ENCODE measurements around the gene KCTD7. TPM values are rescaled to one million over a fixed set of nuclear protein-coding genes. Genes with fewer than 3 reads are reported as not detected.

The KCTD7 gene
- total and polyA plus RNA-seq, 9 donors = 13.4 to 28.5 (median 22.0) TPM

DNA sequence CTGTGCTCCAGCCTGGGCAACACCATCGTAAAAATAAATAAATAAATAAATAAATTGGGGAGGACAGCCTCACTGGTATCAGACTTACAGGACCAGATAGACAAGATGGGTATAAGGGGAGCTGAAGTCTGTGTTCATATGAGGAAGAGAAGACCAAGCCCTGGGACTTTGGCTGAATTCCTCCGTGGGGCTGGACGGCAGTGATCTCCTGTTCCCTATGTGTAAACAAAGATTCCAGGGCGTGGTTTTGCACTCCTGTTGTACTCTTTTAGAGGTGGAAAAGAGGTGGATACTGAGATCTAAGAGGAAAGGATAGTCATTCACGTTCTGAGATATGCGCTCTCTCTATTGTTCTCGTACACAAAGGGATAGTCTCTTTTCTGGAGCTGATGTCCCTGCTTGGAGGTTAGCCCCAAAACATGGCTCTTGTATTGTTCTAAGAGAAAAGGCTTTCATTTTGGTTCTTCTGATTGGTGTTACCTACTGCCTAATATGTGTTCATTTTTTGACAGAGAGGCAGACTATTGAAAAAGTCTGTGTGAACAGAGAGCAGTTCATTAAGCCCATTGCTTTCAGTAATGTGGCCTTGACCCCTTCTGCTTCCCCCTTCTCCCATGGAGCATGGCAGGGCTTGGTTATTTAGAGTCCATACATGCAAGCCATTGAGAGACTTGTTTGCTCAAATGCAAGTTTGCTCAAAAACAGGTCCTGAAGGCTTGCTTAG is 12.3 kb downstream of the KCTD7 start:
- H3K9me3 ChIP-seq = no peaks in the 10 kb centered on the region
- H3K27ac ChIP-seq = no peak overlapping the region
- H3K4me1 ChIP-seq (ENCODE audit: insufficient read depth) = no peaks in the 10 kb centered on the region
- H3K4me3 ChIP-seq = no peak overlapping the region
- H3K27me3 ChIP-seq = no peaks in the 10 kb centered on the region
- TF ChIP-seq, protein P1, sequence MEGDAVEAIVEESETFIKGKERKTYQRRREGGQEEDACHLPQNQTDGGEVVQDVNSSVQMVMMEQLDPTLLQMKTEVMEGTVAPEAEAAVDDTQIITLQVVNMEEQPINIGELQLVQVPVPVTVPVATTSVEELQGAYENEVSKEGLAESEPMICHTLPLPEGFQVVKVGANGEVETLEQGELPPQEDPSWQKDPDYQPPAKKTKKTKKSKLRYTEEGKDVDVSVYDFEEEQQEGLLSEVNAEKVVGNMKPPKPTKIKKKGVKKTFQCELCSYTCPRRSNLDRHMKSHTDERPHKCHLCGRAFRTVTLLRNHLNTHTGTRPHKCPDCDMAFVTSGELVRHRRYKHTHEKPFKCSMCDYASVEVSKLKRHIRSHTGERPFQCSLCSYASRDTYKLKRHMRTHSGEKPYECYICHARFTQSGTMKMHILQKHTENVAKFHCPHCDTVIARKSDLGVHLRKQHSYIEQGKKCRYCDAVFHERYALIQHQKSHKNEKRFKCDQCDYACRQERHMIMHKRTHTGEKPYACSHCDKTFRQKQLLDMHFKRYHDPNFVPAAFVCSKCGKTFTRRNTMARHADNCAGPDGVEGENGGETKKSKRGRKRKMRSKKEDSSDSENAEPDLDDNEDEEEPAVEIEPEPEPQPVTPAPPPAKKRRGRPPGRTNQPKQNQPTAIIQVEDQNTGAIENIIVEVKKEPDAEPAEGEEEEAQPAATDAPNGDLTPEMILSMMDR (IDR thresholded peaks at IDR 0.05) = no peak
- no peak for TF ChIP-seq POLR2A (IDR thresholded peaks at IDR 0.05)
- 85 to 87% (median 86%) methylated on average over 7 of the region's 7 CpGs for WGBS, 3 donors
- DNase-seq = no peak
- intact Hi-C loops (cut with DNase I) = no loop called here
- H3K36me3 ChIP-seq = no peaks in the 10 kb centered on the region

DNA sequence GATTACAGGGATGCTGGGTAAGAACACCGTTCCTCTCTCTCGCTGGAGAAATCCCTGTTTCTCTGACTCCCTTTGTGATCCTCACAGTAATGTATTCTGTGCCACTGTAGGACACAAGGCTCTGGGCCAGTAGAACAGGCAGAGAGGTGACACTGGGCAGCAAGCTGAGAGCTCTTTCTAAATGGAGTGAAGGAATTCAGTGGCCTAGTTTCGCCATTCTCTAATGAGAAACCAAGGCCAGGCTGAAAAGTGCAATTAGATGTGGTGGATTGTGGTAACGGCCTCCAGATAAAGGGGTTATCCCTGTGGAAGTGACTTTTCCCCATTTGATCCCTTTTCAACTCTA is 12.8 kb downstream of the KCTD7 start:
- 87 to 90% (median 90%) methylated on average over 4 of the region's 4 CpGs for WGBS, 3 donors
- Histone ChIP-seq H3K27ac (no peak overlapping the region), H3K9me3 (no peaks in the 10 kb centered on the region), H3K4me1 (ENCODE audit: insufficient read depth) (no peaks in the 10 kb centered on the region), H3K4me3 (no peak overlapping the region), H3K27me3 (no peaks in the 10 kb centered on the region), H3K36me3 (no peaks in the 10 kb centered on the region)
- intact Hi-C loops (cut with DNase I) = no loop called here
- TF ChIP-seq EP300 (IDR thresholded peaks at IDR 0.05) (no peak), POLR2A (IDR thresholded peaks at IDR 0.05) (no peak)
- TF ChIP-seq, protein P1 (IDR thresholded peaks at IDR 0.05) = no peak
- DNase-seq = no peak

DNA sequence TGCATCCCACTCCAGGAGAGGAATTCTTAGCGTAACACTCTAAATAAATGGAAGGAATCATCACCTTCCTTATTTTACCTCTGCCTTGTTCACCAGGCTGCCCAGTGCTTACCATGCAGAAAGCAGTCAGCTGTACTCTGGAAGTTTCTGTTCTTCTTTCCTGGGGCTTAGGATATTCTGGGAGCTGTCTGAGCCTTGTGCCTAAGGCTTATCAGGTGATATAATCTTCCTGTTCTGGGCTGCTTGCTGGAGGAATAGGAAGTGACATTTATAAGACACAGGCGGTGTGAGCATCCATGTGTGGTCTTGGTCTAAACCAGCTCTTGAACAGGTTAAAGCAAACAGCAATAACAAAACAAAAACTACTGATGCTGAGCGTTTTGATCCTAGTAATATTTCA is 13.5 kb downstream of the KCTD7 start:
- intact Hi-C loops (cut with DNase I) = no loop called here
- no peak overlapping the region for H3K27ac ChIP-seq
- WGBS, 3 donors = 87 to 92% (median 87%) methylated on average over 3 of the region's 3 CpGs
- no peaks in the 10 kb centered on the region for H3K36me3 ChIP-seq
- no peaks in the 10 kb centered on the region for H3K9me3 ChIP-seq
- H3K27me3 ChIP-seq = no peaks in the 10 kb centered on the region
- H3K4me1 ChIP-seq (ENCODE audit: insufficient read depth) = no peaks in the 10 kb centered on the region
- DNase-seq = no peak
- TF ChIP-seq EP300 (IDR thresholded peaks at IDR 0.05) = no peak
- no peak for TF ChIP-seq POLR2A (IDR thresholded peaks at IDR 0.05)
- TF ChIP-seq, protein P1 (IDR thresholded peaks at IDR 0.05) = no peak
- no peak overlapping the region for H3K4me3 ChIP-seq

DNA sequence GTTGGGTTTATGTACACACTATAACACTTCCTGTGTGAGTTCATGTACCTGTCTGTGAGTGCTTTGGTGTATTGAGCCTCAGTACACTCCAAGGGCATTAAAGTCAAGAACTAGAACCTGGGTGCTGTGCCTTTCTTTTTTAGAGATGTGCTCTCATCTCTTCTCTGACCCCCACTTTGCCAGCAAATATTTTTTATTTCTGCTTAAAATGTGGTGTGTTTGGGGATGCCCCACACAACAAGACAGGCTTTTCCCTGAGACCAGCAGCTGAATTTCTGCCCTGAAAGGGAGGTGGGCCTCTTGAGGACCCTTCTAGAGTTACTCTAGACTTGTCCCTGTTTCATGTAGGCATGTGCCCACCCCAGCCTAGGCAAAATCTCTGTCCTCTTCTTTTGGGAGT is 14.3 kb downstream of the KCTD7 start:
- Histone ChIP-seq H3K27ac (no peak overlapping the region), H3K36me3 (no peaks in the 10 kb centered on the region), H3K4me3 (no peak overlapping the region), H3K9me3 (no peaks in the 10 kb centered on the region), H3K4me1 (ENCODE audit: insufficient read depth) (no peaks in the 10 kb centered on the region), H3K27me3 (no peaks in the 10 kb centered on the region)
- intact Hi-C loops (cut with DNase I) = no loop called here
- DNase-seq = no peak
- TF ChIP-seq EP300 (IDR thresholded peaks at IDR 0.05) = no peak
- TF ChIP-seq POLR2A (IDR thresholded peaks at IDR 0.05) = no peak
- TF ChIP-seq, protein P1 (IDR thresholded peaks at IDR 0.05) = no peak
